HL-60 (cell line): Measurements from ENCODE around the gene OSR1.

Experiments
- DNase-seq, 2 experiments: peaks; one replicate each; pipeline ENCODE4 v3.0.0-alpha.2; 2010 to 2020; ENCODE audit warnings: low read depth in 1 of 2, low spot score in 1 of 2
- H3K27ac ChIP-seq: fragments of 250-450 bp; sonication (Bioruptor Pico); replicated peaks from 2 replicates; pipeline ENCODE4 v1.5.1; 2020; ENCODE audit warnings: mild to moderate bottlenecking, moderate library complexity
- H3K27me3 ChIP-seq: fragments of 250-450 bp; sonication (Bioruptor Pico); 2 replicates; pipeline ENCODE4 v1.5.1; 2021; ENCODE audit warnings: mild to moderate bottlenecking, moderate library complexity; ENCODE audit not compliant: insufficient read depth, poor library complexity, severe bottlenecking
- H3K4me3 ChIP-seq: replicated peaks from 2 replicates; pipeline ENCODE4 v1.5.1; 2011; ENCODE audit warnings: mild to moderate bottlenecking, control low read depth, low read length; ENCODE audit not compliant: insufficient read depth
- CTCF ChIP-seq: IDR thresholded peaks from one replicate; pipeline ENCODE4 v1.5.1; 2011; ENCODE audit warnings: low read length, control low read depth, inconsistent platforms; ENCODE audit not compliant: insufficient read depth
- GABPA ChIP-seq: IDR thresholded peaks from 2 replicates; pipeline ENCODE4 v1.6.1; 2012; ENCODE audit warnings: low read depth
- POLR2AphosphoS5 ChIP-seq: IDR thresholded peaks from 2 replicates; pipeline ENCODE4 v1.6.1; 2012; ENCODE audit warnings: low read depth
- REST ChIP-seq: IDR thresholded peaks from 2 replicates; pipeline ENCODE4 v1.6.1; 2012; ENCODE audit warnings: low read depth; ENCODE audit not compliant: insufficient replicate concordance
- SPI1 ChIP-seq: IDR thresholded peaks from 2 replicates; pipeline ENCODE4 v1.6.1; 2012; ENCODE audit warnings: low read depth, mild to moderate bottlenecking, borderline replicate concordance

Gene OSR1

GRCh38 chr2:19355931-19356544 lies 2.4 kb downstream of the OSR1 start:
- TF ChIP-seq GABPA (no peak), POLR2AphosphoS5 (no peak), SPI1 (no peak), CTCF (no peak), REST (no peak)

GRCh38 chr2:19355416-19355821 lies 3.0 kb downstream of the OSR1 start:
- H3K4me3 ChIP-seq: no peak overlapping the region
- TF ChIP-seq REST: no peak
- no peak for TF ChIP-seq CTCF
- no peak for TF ChIP-seq SPI1
- no peak for TF ChIP-seq GABPA
- TF ChIP-seq POLR2AphosphoS5: no peak
- DNase-seq: no peak
- H3K27ac ChIP-seq: no peak overlapping the region
- H3K27me3 ChIP-seq: peaks cover 92% of the 10 kb centered on the region

More at GRCh38 chr2:19355931-19356544, 2.4 kb downstream of the OSR1 start:
- H3K27me3 ChIP-seq: peaks cover 92% of the 10 kb centered on the region
- DNase-seq: no peak
- H3K4me3 ChIP-seq: no peak overlapping the region
- no peak overlapping the region for H3K27ac ChIP-seq

GRCh38 chr2:19355014-19355405 lies 3.4 kb downstream of the OSR1 start:
- no peak for DNase-seq
- H3K4me3 ChIP-seq: no peak overlapping the region
- no peak overlapping the region for H3K27ac ChIP-seq
- no peak for TF ChIP-seq GABPA
- TF ChIP-seq SPI1: no peak
- TF ChIP-seq REST: no peak
- TF ChIP-seq CTCF: no peak
- TF ChIP-seq POLR2AphosphoS5: no peak
- H3K27me3 ChIP-seq: peaks cover 90% of the 10 kb centered on the region
